ENCODE measurements around the gene LHX2. TPM values are rescaled to one million over a fixed set of nuclear protein-coding genes. Genes with fewer than 3 reads are reported as not detected.

LHX2 gene
- total and polyA plus RNA-seq, 2 of the 13 experiments (the other 11 are each of a cell fraction or from before 2014, with no cell fraction given) = not detected

DNA sequence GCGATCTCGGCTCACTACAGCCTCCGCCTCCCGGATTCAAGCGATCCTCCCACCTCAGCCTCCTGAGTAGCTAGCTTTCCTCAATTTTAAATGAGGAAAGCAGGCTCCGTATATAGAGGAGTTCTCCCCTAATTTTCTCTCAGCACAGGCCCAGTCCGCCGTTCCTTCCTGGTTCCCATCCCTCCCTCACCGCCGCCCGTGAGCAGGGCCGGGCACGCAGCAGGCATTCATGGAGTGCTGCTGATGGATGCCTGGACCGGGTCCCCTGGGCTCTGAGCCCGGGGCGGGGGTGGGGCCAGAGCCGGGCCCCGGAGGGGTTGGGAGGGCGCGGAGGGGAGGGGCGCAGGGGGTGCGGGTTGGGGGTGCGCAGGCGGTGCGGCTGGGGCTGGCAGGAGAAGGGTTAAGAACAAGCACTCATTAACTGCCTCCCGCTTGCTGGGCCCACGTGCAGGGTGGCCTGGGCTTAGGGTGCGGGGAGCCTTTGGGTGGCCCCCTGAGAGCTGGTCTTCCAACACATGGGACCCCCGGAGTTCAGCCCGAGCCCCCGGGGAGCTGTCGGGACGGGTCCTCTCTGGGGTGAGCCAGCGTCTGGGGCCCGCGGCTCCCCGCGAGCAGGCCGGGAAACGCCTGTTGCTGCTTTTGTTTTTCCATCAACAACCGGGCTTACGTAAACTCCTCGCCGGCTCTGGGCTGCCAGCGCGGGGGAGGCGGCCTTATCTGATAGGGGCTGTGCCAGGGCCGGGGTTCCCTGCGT lies 33.7 kb downstream of the LHX2 start (continued):
- TF ChIP-seq, protein P1, sequence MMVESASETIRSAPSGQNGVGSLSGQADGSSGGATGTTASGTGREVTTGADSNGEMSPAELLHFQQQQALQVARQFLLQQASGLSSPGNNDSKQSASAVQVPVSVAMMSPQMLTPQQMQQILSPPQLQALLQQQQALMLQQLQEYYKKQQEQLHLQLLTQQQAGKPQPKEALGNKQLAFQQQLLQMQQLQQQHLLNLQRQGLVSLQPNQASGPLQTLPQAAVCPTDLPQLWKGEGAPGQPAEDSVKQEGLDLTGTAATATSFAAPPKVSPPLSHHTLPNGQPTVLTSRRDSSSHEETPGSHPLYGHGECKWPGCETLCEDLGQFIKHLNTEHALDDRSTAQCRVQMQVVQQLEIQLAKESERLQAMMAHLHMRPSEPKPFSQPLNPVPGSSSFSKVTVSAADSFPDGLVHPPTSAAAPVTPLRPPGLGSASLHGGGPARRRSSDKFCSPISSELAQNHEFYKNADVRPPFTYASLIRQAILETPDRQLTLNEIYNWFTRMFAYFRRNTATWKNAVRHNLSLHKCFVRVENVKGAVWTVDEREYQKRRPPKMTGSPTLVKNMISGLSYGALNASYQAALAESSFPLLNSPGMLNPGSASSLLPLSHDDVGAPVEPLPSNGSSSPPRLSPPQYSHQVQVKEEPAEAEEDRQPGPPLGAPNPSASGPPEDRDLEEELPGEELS (CRISPR knock-in tag; IDR thresholded peaks at IDR 0.05) = peak; percentile 68; the same call in 1 of the 2 replicates
- TF ChIP-seq NCOR1 (IDR thresholded peaks at IDR 0.05; ENCODE audit: borderline replicate concordance, low read length) = no peak
- peak; percentile 61; the same call in 1 of the 2 replicates for TF ChIP-seq MTF2 (CRISPR knock-in tag; IDR thresholded peaks at IDR 0.05; ENCODE audit: borderline replicate concordance)
- no peak for TF ChIP-seq AKAP8 (CRISPR knock-in tag; IDR thresholded peaks at IDR 0.05)
- TF ChIP-seq FOXK2 (IDR thresholded peaks at IDR 0.05) = no peak
- TF ChIP-seq NR2F6 (IDR thresholded peaks at IDR 0.05) = no peak
- no peak for TF ChIP-seq NR2F6 (CRISPR knock-in tag; IDR thresholded peaks at IDR 0.05)
- TF ChIP-seq MYNN (CRISPR knock-in tag; IDR thresholded peaks at IDR 0.05; ENCODE audit: low read depth) = no peak
- peak; percentile 43; the same call in 1 of the 2 replicates for TF ChIP-seq GABPB1 (CRISPR knock-in tag; IDR thresholded peaks at IDR 0.05)
- no peak for TF ChIP-seq SOX13 (IDR thresholded peaks at IDR 0.05)
- peak in 1 of 2 experiments; percentile 14; a peak in 1 of 4 replicates for TF ChIP-seq SOX13 (CRISPR knock-in tag; conservative IDR thresholded peaks at IDR 0.05 in 1 of 2, IDR thresholded peaks at IDR 0.05 in 1 of 2)
- TF ChIP-seq, protein P2, sequence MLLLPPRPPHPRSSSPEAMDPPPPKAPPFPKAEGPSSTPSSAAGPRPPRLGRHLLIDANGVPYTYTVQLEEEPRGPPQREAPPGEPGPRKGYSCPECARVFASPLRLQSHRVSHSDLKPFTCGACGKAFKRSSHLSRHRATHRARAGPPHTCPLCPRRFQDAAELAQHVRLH (CRISPR knock-in tag; IDR thresholded peaks at IDR 0.05; ENCODE audit: borderline replicate concordance, low read depth) = no peak
- TF ChIP-seq NRL (CRISPR knock-in tag; IDR thresholded peaks at IDR 0.05; ENCODE audit: borderline replicate concordance) = peak; percentile 74; the same call in 1 of the 2 replicates
- TF ChIP-seq, protein P3, sequence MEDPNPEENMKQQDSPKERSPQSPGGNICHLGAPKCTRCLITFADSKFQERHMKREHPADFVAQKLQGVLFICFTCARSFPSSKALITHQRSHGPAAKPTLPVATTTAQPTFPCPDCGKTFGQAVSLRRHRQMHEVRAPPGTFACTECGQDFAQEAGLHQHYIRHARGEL (CRISPR knock-in tag; IDR thresholded peaks at IDR 0.05) = no peak
- peak; percentile 65; the same call in 1 of the 2 replicates for TF ChIP-seq PATZ1 (CRISPR knock-in tag; IDR thresholded peaks at IDR 0.05)
- no peak for TF ChIP-seq ZNF30 (CRISPR knock-in tag; IDR thresholded peaks at IDR 0.05)
- peak; percentile 73 for TF ChIP-seq ZNF652 (CRISPR knock-in tag; IDR thresholded peaks at IDR 0.05; ENCODE audit: borderline replicate concordance, low read depth)
- no peak for TF ChIP-seq CREM (IDR thresholded peaks at IDR 0.05)
- TF ChIP-seq CREM (CRISPR knock-in tag; IDR thresholded peaks at IDR 0.05) = no peak
- 0 out of 2 replicates have a peak, but pooled peaks have one; percentile 26 for TF ChIP-seq PHF21A (CRISPR knock-in tag; IDR thresholded peaks at IDR 0.05)
- TF ChIP-seq CSRNP2 (CRISPR knock-in tag; conservative IDR thresholded peaks at IDR 0.05; ENCODE audit: low read depth) = no peak
- no peak for TF ChIP-seq RFXAP (CRISPR knock-in tag; IDR thresholded peaks at IDR 0.05; ENCODE audit: borderline replicate concordance)

Measured in HepG2 (cell line).